GM10248 (cell line): ENCODE measurements around the gene FUZ.

Experiments used
- CTCF ChIA-PET: fragments of 300-600 bp; sonication (Branson Sonifier 250); formaldehyde crosslinking; extraction: SDS; loops from one replicate; lab custom pipeline; 2021; ENCODE audit warnings: antibody characterized with exemption; lab: Yijun Ruan, JAX
- POLR2A ChIA-PET: fragments of 350-650 bp; sonication (Branson Sonifier 250); formaldehyde crosslinking; extraction: SDS; loops from one replicate; lab custom pipeline; 2020; ENCODE audit warnings: antibody characterized with exemption; lab: Yijun Ruan, JAX
- DNase-seq: peaks from one replicate; pipeline ENCODE4 v3.0.0; 2012; ENCODE audit errors: extremely low spot score
- TF ChIP-seq, protein P1 (sequence below): IDR thresholded peaks from 2 replicates; pipeline ENCODE4 v1.5.1; 2012; ENCODE audit warnings: mild to moderate bottlenecking, low read depth; ENCODE audit errors: extremely low read depth, missing control alignments, control extremely low read depth

FUZ gene

DNA sequence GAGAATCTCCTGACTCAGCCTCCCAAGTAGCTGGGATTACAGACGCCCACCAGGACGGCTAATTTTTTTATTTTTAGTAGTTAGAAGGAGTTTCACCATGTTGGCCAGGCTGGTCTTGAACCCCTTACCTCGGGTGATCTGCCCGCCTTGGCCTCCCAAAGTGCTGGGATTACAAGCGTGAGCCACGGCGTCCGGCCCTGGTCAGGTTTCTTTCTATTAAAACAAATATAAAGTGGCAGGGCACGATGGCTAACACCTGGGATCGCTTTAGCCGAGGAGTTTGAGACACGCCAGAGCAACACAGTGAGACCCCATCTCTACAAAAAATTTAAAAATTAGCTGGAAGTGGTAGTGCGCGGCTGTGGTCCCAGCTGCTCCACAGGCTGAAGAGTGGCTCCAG, 3.5 kb upstream of the FUZ start:
- ChIA-PET CTCF (no interaction called here), POLR2A (no interaction called here)
- DNase-seq: no peak
- TF ChIP-seq, protein P1, sequence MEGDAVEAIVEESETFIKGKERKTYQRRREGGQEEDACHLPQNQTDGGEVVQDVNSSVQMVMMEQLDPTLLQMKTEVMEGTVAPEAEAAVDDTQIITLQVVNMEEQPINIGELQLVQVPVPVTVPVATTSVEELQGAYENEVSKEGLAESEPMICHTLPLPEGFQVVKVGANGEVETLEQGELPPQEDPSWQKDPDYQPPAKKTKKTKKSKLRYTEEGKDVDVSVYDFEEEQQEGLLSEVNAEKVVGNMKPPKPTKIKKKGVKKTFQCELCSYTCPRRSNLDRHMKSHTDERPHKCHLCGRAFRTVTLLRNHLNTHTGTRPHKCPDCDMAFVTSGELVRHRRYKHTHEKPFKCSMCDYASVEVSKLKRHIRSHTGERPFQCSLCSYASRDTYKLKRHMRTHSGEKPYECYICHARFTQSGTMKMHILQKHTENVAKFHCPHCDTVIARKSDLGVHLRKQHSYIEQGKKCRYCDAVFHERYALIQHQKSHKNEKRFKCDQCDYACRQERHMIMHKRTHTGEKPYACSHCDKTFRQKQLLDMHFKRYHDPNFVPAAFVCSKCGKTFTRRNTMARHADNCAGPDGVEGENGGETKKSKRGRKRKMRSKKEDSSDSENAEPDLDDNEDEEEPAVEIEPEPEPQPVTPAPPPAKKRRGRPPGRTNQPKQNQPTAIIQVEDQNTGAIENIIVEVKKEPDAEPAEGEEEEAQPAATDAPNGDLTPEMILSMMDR: no peak

DNA sequence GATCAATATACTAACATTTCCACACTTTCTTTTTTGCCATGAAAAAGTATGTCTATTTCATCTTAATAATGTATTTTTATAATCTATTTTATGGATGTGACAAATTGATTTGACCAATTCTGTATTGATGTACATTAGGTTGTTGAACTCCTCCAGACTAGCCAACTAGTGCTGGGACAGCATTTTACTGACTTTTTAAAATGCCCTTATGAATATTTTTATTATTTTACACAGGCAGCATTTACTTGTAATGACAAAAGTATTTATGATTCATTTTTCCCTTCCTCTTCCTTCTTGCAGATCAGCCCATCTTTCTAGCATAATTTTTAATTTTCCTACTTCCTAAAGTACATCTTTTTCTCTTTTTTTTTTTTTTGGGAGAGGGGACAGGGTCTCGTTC, 918 bp upstream of the FUZ start:
- no peak for DNase-seq
- TF ChIP-seq, protein P1: no peak
- CTCF ChIA-PET: no interaction called here
- POLR2A ChIA-PET: interaction anchor here (0.5 kb wide), 1 partner anchor 14 kb away, joined by 3 read pairs; no protein-coding TSS in a partner anchor

DNA sequence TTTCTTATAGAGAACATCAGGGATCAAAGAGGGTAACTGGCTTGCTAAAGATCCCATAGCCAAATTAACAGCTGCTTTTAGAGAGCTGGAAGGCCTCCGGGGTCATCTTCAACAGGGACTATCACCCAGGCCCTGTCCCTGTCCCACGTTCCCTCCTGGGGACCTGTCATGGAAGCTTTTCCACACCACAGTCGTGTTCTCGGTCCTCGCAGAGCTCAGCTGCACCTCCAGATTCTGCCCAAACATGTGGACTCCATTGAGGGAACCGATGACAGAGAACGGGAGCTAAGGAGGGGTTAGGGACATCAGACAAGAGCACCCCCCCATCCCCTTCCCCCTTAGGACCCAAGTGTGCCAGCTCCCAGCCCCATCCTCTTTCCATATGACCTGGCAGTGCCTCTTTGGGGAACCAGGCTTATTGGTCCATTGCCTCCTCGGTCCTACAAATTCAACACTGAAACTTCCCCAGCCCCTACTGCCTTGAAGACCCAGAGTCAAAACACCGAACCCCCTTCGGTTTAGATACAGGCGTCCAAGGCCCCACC, 568 bp downstream of the FUZ start:
- TF ChIP-seq, protein P1: no peak
- DNase-seq: no peak
- CTCF ChIA-PET: interaction anchor here (1.0 to 1.6 kb wide), 3 partner anchors 45 to 323 kb away, joined by 3 to 5 read pairs (median 3); partner anchors contain the start of gene AP2A1
- POLR2A ChIA-PET: no interaction called here

- POLR2A ChIA-PET: no interaction called here
- CTCF ChIA-PET: no interaction called here
- TF ChIP-seq, protein P1: no peak
- DNase-seq: no peak
Observed at GRCh38 chr19:49811328-49811727, 1.8 kb downstream of the FUZ start.

- POLR2A ChIA-PET: no interaction called here
- CTCF ChIA-PET: interaction anchor here (1.0 to 1.2 kb wide), 3 partner anchors 8 to 138 kb away, joined by 3 read pairs; partner anchors contain the start of gene MED25
- no peak for DNase-seq
- TF ChIP-seq, protein P1: no peak
Observed at GRCh38 chr19:49809941-49810389, 3.1 kb downstream of the FUZ start.

DNA sequence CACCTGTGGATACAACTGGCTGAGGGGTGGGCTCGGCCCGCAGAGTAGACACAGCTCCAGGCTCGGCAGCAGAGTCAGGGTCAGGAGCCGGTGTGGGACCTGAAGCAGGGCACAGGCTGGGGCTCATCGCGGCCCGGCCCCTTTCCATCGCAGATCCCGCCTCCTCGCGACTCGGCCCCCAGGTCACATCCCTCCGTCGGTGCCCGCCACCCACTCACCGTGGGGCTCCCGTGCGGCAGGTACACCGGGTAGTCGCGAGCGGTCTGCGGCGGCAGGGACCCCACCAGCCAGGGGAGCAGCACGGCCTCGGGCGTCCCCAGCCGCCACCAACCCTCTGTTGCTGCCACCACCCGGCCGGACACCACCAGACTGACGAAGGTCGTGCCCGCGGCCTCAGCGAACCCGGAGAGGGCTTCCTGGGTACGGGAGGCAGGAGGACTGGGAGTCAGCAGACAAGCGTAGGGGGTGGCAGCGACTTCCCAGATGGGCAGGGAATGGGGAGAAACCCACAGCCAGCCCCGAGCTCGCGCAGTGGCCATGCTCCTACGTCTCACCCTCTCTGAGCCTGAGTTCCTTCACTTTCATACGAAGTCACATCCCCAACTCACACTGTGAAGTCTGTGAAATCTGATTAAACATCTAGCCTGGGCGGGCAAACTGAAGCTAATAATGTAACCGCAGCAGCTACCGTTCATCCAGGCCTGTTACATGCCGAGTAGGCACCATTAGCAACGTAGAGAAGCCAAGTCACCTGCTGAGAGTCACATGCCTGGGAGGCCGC, 3.7 kb downstream of the FUZ start:
- ChIA-PET CTCF (interaction anchor here (1.1 to 1.2 kb wide), 2 partner anchors 9 to 25 kb away, joined by 3 read pairs; partner anchors contain the start of gene MED25), POLR2A (no interaction called here)

More for the DNA sequence above, 3.7 kb downstream of the FUZ start:
- DNase-seq: no peak
- TF ChIP-seq, protein P1: no peak
